ENCODE measurements around the gene SPATS2L.

GRCh38 chr2:200447139-200447855, 140.8 kb downstream of the SPATS2L start:
- TF ChIP-seq, protein P1, sequence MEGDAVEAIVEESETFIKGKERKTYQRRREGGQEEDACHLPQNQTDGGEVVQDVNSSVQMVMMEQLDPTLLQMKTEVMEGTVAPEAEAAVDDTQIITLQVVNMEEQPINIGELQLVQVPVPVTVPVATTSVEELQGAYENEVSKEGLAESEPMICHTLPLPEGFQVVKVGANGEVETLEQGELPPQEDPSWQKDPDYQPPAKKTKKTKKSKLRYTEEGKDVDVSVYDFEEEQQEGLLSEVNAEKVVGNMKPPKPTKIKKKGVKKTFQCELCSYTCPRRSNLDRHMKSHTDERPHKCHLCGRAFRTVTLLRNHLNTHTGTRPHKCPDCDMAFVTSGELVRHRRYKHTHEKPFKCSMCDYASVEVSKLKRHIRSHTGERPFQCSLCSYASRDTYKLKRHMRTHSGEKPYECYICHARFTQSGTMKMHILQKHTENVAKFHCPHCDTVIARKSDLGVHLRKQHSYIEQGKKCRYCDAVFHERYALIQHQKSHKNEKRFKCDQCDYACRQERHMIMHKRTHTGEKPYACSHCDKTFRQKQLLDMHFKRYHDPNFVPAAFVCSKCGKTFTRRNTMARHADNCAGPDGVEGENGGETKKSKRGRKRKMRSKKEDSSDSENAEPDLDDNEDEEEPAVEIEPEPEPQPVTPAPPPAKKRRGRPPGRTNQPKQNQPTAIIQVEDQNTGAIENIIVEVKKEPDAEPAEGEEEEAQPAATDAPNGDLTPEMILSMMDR (tag by site-specific recombination; IDR thresholded peaks at IDR 0.05): no peak
- TF ChIP-seq ZNF610 (tag by site-specific recombination; IDR thresholded peaks at IDR 0.05; ENCODE audit: borderline replicate concordance) (no peak), KLF10 (tag by site-specific recombination; IDR thresholded peaks at IDR 0.05) (no peak), ZBTB20 (tag by site-specific recombination; IDR thresholded peaks at IDR 0.05) (no peak), ZNF121 (tag by site-specific recombination; IDR thresholded peaks at IDR 0.05) (no peak), ZNF2 (tag by site-specific recombination; IDR thresholded peaks at IDR 0.05) (no peak), SP3 (tag by site-specific recombination; IDR thresholded peaks at IDR 0.05) (no peak), ZIC2 (tag by site-specific recombination; IDR thresholded peaks at IDR 0.05) (no peak)
- TF ChIP-seq, protein P2, sequence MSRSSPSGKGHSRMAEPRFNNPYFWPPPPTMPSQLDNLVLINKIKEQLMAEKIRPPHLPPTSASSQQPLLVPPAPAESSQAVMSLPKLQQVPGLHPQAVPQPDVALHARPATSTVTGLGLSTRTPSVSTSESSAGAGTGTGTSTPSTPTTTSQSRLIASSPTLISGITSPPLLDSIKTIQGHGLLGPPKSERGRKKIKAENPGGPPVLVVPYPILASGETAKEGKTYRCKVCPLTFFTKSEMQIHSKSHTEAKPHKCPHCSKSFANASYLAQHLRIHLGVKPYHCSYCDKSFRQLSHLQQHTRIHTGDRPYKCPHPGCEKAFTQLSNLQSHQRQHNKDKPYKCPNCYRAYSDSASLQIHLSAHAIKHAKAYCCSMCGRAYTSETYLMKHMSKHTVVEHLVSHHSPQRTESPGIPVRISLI (tag by site-specific recombination; IDR thresholded peaks at IDR 0.05): no peak

Data from HEK293 (cell line).